Kidney (tissue), 14 donors: ENCODE results near the gene SIM1. TPM values are rescaled to one million over a fixed set of nuclear protein-coding genes. Genes with fewer than 3 reads are reported as not detected.

Experiments used
- DNase-seq, 5 donors: peaks; one replicate each; pipeline ENCODE4 v3.0.0-alpha.2; 2013 to 2020
- FAIRE-seq: peaks from 2 replicates; lab custom pipeline; 2012; peaks lifted over from hg19 to GRCh38; lab: Jason Lieb, UNC
- H3K27ac ChIP-seq, 2 donors: one replicate each; pipeline ENCODE4 v1.7.0; 2013; ENCODE audit warnings: low read depth in 2 of 2, low read length in 2 of 2, inconsistent platforms in 1 of 2
- H3K27me3 ChIP-seq: one replicate; pipeline ENCODE4 v1.7.1; 2013; ENCODE audit warnings: low read length, inconsistent platforms; ENCODE audit not compliant: control insufficient read depth, insufficient read depth
- H3K36me3 ChIP-seq, 3 donors: one replicate each; pipeline versions ENCODE4 v1.7.0 to v1.7.1; 2013; ENCODE audit warnings: low read length in 3 of 3, control low read depth in 1 of 3, inconsistent platforms in 1 of 3; ENCODE audit not compliant: insufficient read depth in 3 of 3, control insufficient read depth in 2 of 3
- H3K4me1 ChIP-seq, 3 donors: one replicate each; pipeline versions ENCODE4 v1.7.0 to v1.7.1; 2013; ENCODE audit warnings: low read length in 3 of 3, inconsistent platforms in 1 of 3, low read depth in 1 of 3; ENCODE audit not compliant: control insufficient read depth in 2 of 3, insufficient read depth in 2 of 3
- H3K4me3 ChIP-seq, 3 donors: one replicate each; pipeline versions ENCODE4 v1.7.0 to v1.8.1; 2013; ENCODE audit warnings: low read length in 3 of 3, control low read depth in 1 of 3, inconsistent platforms in 1 of 3
- H3K9ac ChIP-seq, 3 donors: one replicate each; pipeline versions ENCODE4 v1.7.0 to v1.7.1; 2013; ENCODE audit warnings: low read length in 3 of 3, control low read depth in 1 of 3, inconsistent platforms in 1 of 3
- H3K9me3 ChIP-seq, 3 donors: one replicate each; pipeline versions ENCODE4 v1.7.0 to v1.7.1; 2013; ENCODE audit warnings: low read length in 3 of 3, control low read depth in 1 of 3, inconsistent platforms in 1 of 3; ENCODE audit not compliant: control insufficient read depth in 2 of 3, insufficient read depth in 1 of 3
- CTCF ChIP-seq: IDR thresholded peaks from 3 replicates; pipeline ENCODE4 v1.5.1; 2012; ENCODE audit warnings: mild to moderate bottlenecking, moderate library complexity, borderline replicate concordance; ENCODE audit not compliant: insufficient read depth; ENCODE audit errors: extremely low read depth
- intact Hi-C: fragments of 100-400 bp; cut with DNase I; formaldehyde crosslinking; loops from one replicate; pipeline ENCODE4 v1.11.1; 2022
- polyA plus RNA-seq: library from polyadenylated mRNA; stranded (reverse); fragments of 350-450 nt; fragmentation: Illumina TruSeq; extraction: RNeasy Lipid Tissue Mini Kit (QIAGEN cat#74804); gene quantifications from one replicate; pipeline ENCODE4 v1.2.3, GENCODE V29; 2014; ENCODE audit warnings: low read depth, low replicate concordance; ENCODE audit not compliant: insufficient read depth
- total RNA-seq: library from RNA; stranded (reverse); fragmentation: NEBNext Ultra II Directional; extraction: Animal tissue kit (Norgen Biotek cat#: 25700); gene quantifications from one replicate; pipeline ENCODE4 v1.2.1, GENCODE V29; 2021
- donor health status: control.
- donor health status: control.
- donor health status: control.
- donor health status: control.
- donor health status: control.
- donor health status: DM: yes; HTN: yes; CAD: no.
- donor health status: Normal renal cell carcinoma (clear cell type).

SIM1 gene
- total and polyA plus RNA-seq, 2 donors from 2014 or later: 4.4 to 31.8 TPM

GRCh38 chr6:100454551-100455229, 10.0 kb downstream of the SIM1 start:
- peak overlapping the region in 2 of 3 donors; percentile 11 to 77 for H3K4me3 ChIP-seq
- H3K9ac ChIP-seq: peak overlapping the region in 2 of 3 donors; percentile 27 to 85
- DNase-seq (peak in 2 of 5 donors; percentile 63 to 72), FAIRE-seq (no peak)
- no peaks in the 10 kb centered on the region for H3K9me3 ChIP-seq
- H3K4me1 ChIP-seq: peaks cover 0 to 10% (median 3%) of the 10 kb centered on the region in 3 donors
- peaks cover 61% of the 10 kb centered on the region for H3K27me3 ChIP-seq
- TF ChIP-seq CTCF: no peak
- no peaks in the 10 kb centered on the region for H3K36me3 ChIP-seq
- intact Hi-C loops: no loop called here
- H3K27ac ChIP-seq: peak overlapping the region; percentile 80 to 95

GRCh38 chr6:100453701-100454521, 10.8 kb downstream of the SIM1 start:
- Histone ChIP-seq H3K36me3 (no peaks in the 10 kb centered on the region), H3K9ac (peak overlapping the region in 1 of 3 donors; percentile 85), H3K27ac (peak overlapping the region; percentile 93 to 95), H3K4me1 (peaks cover 0 to 10% (median 3%) of the 10 kb centered on the region in 3 donors), H3K4me3 (peak overlapping the region in 2 of 3 donors; percentile 11 to 77), H3K9me3 (no peaks in the 10 kb centered on the region), H3K27me3 (peaks cover 60% of the 10 kb centered on the region)
- DNase-seq (peak; percentile 77 to 96 (median 82)), FAIRE-seq (no peak)
- intact Hi-C loops: no loop called here
- no peak for TF ChIP-seq CTCF

GRCh38 chr6:100452998-100453397, 11.7 kb downstream of the SIM1 start:
- Histone ChIP-seq H3K9me3 (no peaks in the 10 kb centered on the region), H3K27ac (peak overlapping the region in 1 of 2 donors; percentile 93), H3K36me3 (peaks cover 0 to 1% (median 0%) of the 10 kb centered on the region in 3 donors), H3K4me1 (peaks cover 0 to 8% (median 3%) of the 10 kb centered on the region in 3 donors), H3K9ac (no peak overlapping the region), H3K27me3 (peaks cover 65% of the 10 kb centered on the region), H3K4me3 (peak overlapping the region in 1 of 3 donors; percentile 77)
- DNase-seq: no peak
- no peak for FAIRE-seq
- no peak for TF ChIP-seq CTCF
- intact Hi-C loops: no loop called here
